Fibroblast of villous mesenchyme (primary cell): ENCODE measurements around the gene MRPL23. TPM values are rescaled to one million over a fixed set of nuclear protein-coding genes. Genes with fewer than 3 reads are reported as not detected.
A peak's percentile ranks its signal among the peaks of the same experiment; 100 is the strongest.
"Not testable (repeated sequence)": the region's sequence is repeated elsewhere in the genome, so short reads cannot be mapped to it uniquely, and the experiment has no call there.

ENCODE experiments used
- DNase-seq: peaks from one replicate; pipeline ENCODE4 v3.0.0-alpha.2; 2010; ENCODE audit warnings: low read depth
- H3K4me3 ChIP-seq: 2 replicates; pipeline ENCODE4 v1.5.1; 2011; ENCODE audit warnings: low read depth, mild to moderate bottlenecking, low read length
- CTCF ChIP-seq: IDR thresholded peaks from 2 replicates; pipeline ENCODE4 v1.5.1; 2012; ENCODE audit warnings: low read depth, mild to moderate bottlenecking, low read length; ENCODE audit not compliant: insufficient read depth
- total RNA-seq: library from RNA; depleted of rRNA; stranded (reverse); fragments of >200 nt; gene quantifications from 2 replicates; pipeline ENCODE4 v1.2.3, GENCODE V29; 2012

MRPL23 gene
- total RNA-seq, 1 donor = 107 TPM

GRCh38 chr11:1938343-1939005 lies 8.7 kb upstream of the MRPL23 start:
- H3K4me3 ChIP-seq = no peak overlapping the region
- DNase-seq = no peak
- no peak for TF ChIP-seq CTCF

GRCh38 chr11:1939006-1939625 lies 8.0 kb upstream of the MRPL23 start:
- no peak for TF ChIP-seq CTCF
- H3K4me3 ChIP-seq = no peak overlapping the region
- DNase-seq = no peak

- DNase-seq = peak; percentile 59
- not testable (repeated sequence) for H3K4me3 ChIP-seq
Measured at GRCh38 chr11:1939788-1940187, 7.3 kb upstream of the MRPL23 start.

- DNase-seq = no peak
- TF ChIP-seq CTCF = no peak
- no peak overlapping the region for H3K4me3 ChIP-seq
Measured at GRCh38 chr11:1942558-1943260, 4.4 kb upstream of the MRPL23 start.

GRCh38 chr11:1943576-1943975 lies 3.6 kb upstream of the MRPL23 start:
- H3K4me3 ChIP-seq = no peak overlapping the region
- TF ChIP-seq CTCF = no peak
- DNase-seq = no peak

GRCh38 chr11:1943977-1944376 lies 3.2 kb upstream of the MRPL23 start:
- no peak overlapping the region for H3K4me3 ChIP-seq
- no peak for DNase-seq
- TF ChIP-seq CTCF = no peak

GRCh38 chr11:1947592-1948237 lies 583 bp downstream of the MRPL23 start:
- H3K4me3 ChIP-seq = no peak overlapping the region
- no peak for DNase-seq
- no peak for TF ChIP-seq CTCF
